Muscle of leg (tissue), 16 donors: ENCODE data around the gene SEL1L. TPM values are rescaled to one million over a fixed set of nuclear protein-coding genes. Genes with fewer than 3 reads are reported as not detected.

ENCODE experiments used
- DNase-seq: peaks from one replicate; pipeline ENCODE4 v3.0.0; 2013
- H3K27ac ChIP-seq: one replicate; pipeline ENCODE4 v1.5.1; 2013; ENCODE audit warnings: mild to moderate bottlenecking, low read length, control low read depth
- H3K27me3 ChIP-seq: one replicate; pipeline ENCODE4 v1.6.1; 2013; ENCODE audit warnings: low read length; ENCODE audit not compliant: control insufficient read depth, insufficient read depth
- H3K36me3 ChIP-seq: one replicate; pipeline ENCODE4 v1.6.1; 2013; ENCODE audit warnings: low read length; ENCODE audit not compliant: control insufficient read depth, insufficient read depth
- H3K4me1 ChIP-seq: one replicate; pipeline ENCODE4 v1.6.1; 2013; ENCODE audit warnings: low read length; ENCODE audit not compliant: control insufficient read depth, insufficient read depth
- H3K4me3 ChIP-seq: one replicate; pipeline ENCODE4 v1.5.1; 2013; ENCODE audit warnings: low read length, control low read depth
- H3K9me3 ChIP-seq: replicated peaks from 2 replicates; pipeline ENCODE4 v1.6.1; 2013; ENCODE audit warnings: low read depth, low read length; ENCODE audit not compliant: control insufficient read depth
- WGBS: methylation state at CpG from one replicate; pipeline ENCODE4 v1.1.5; 2013; ENCODE audit warnings: missing lambda C conversion rate; ENCODE audit not compliant: insufficient coverage; 5-methylcytosine and 5-hydroxymethylcytosine counted together
- long read RNA-seq, 11 donors: transcript quantifications; one replicate each; lab custom pipeline, GENCODE V29; 2026
- polyA plus RNA-seq, 8 donors: library from polyadenylated mRNA; unstranded; fragments of 120-200 nt; gene quantifications; one replicate each; pipeline versions ENCODE4 v1.2.1 to v1.2.3, GENCODE V29; 2013; ENCODE audit warnings: inconsistent platforms in 1 of 8, low replicate concordance in 1 of 8; ENCODE audit not compliant: insufficient read length in 8 of 8, insufficient read depth in 1 of 8
- total RNA-seq: library from RNA; stranded (reverse); fragments of 120-200 nt; gene quantifications from one replicate; pipeline ENCODE4 v1.2.4, GENCODE V29; 2013

Gene SEL1L
- 40.4 TPM for total RNA-seq
- 10 to 100 TPM; 22.2 to 48.1 (median 35.9) TPM for polyA plus RNA-seq
- long read RNA-seq, donor 1, full-length matches to known transcripts = 3 of 3 reads
- long read RNA-seq, donor 1, partial matches to known transcripts = 0 of 3 reads
- long read RNA-seq, donor 1, other reads (novel, unspliced or antisense) = 0 of 3 reads
- long read RNA-seq, donor 2 = 0 reads
- long read RNA-seq, donor 3, full-length matches to known transcripts = 6 of 12 reads
- long read RNA-seq, donor 3, partial matches to known transcripts = 6 of 12 reads
- long read RNA-seq, donor 3, other reads (novel, unspliced or antisense) = 0 of 12 reads
- long read RNA-seq, donor 4, full-length matches to known transcripts = 1 of 1 reads
- long read RNA-seq, donor 4, partial matches to known transcripts = 0 of 1 reads
- long read RNA-seq, donor 4, other reads (novel, unspliced or antisense) = 0 of 1 reads
- long read RNA-seq, donor 5, full-length matches to known transcripts = 10 of 15 reads
- long read RNA-seq, donor 5, partial matches to known transcripts = 5 of 15 reads
- long read RNA-seq, donor 5, other reads (novel, unspliced or antisense) = 0 of 15 reads
- long read RNA-seq, donor 6, full-length matches to known transcripts = 5 of 5 reads
- long read RNA-seq, donor 6, partial matches to known transcripts = 0 of 5 reads
- long read RNA-seq, donor 6, other reads (novel, unspliced or antisense) = 0 of 5 reads
- long read RNA-seq, donor 7, full-length matches to known transcripts = 3 of 3 reads
- long read RNA-seq, donor 7, partial matches to known transcripts = 0 of 3 reads
- long read RNA-seq, donor 7, other reads (novel, unspliced or antisense) = 0 of 3 reads
- long read RNA-seq, donor 8, full-length matches to known transcripts = 5 of 5 reads
- long read RNA-seq, donor 8, partial matches to known transcripts = 0 of 5 reads
- long read RNA-seq, donor 8, other reads (novel, unspliced or antisense) = 0 of 5 reads
- long read RNA-seq, donor 9, full-length matches to known transcripts = 1 of 1 reads
- long read RNA-seq, donor 9, partial matches to known transcripts = 0 of 1 reads
- long read RNA-seq, donor 9, other reads (novel, unspliced or antisense) = 0 of 1 reads
- long read RNA-seq, donor 10, full-length matches to known transcripts = 7 of 7 reads
- long read RNA-seq, donor 10, partial matches to known transcripts = 0 of 7 reads
- long read RNA-seq, donor 10, other reads (novel, unspliced or antisense) = 0 of 7 reads
- long read RNA-seq, donor 11, full-length matches to known transcripts = 4 of 18 reads
- long read RNA-seq, donor 11, partial matches to known transcripts = 14 of 18 reads
- long read RNA-seq, donor 11, other reads (novel, unspliced or antisense) = 0 of 18 reads

DNA sequence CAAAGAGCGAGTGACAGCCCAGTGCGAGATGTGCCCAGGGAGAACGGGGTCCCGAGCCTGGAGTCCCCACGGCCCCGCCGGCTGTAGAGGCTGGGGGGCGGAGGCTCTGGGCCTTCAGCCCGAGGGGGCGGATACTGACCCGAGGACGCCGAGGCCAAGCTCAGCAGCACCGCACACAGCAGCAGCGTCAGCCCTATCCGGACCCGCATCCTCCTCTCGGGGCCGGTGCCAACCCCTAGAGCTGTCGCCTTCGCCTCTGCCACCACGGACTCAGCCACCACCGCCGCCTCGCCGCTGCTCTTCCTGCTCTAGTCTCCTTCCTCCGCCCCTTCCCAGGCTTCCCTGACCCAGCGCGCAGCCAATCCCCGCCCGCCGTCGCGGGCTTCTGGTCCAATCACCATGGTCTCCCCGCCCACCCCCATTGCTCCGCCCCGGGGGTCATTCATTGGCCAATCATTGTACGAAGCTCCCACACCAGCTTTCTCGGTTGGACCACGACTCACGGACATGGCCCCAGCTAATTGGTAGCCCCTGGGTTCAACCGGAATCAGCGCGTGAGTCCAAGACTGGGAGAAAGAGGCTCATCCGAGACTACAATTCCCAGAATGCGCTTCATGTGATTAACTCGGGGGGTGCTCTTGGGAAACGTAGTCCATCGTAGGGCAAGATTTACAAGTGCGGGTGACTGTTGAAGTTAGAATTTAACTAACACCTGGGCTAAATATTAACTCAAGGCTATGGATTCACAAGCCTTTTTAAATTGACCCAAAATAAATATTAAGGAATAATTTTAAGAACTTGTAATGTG, at the start of gene SEL1L:
SEL1L (minus strand) TSS at position 318 of the 808 bp plus-strand sequence; CDS start at position 209, 109 bp downstream.
- DNase-seq = peak; percentile 100
- Histone ChIP-seq H3K27me3 (no peaks in the 10 kb centered on the region), H3K27ac (peak within 1 kb of the TSS; percentile 73), H3K4me3 (peak within 1 kb of the TSS; percentile 98), H3K36me3 (peaks cover 2% of the 10 kb centered on the region), H3K9me3 (no peaks in the 10 kb centered on the region), H3K4me1 (peaks cover 2% of the 10 kb centered on the region)
- 0% methylated on average over 44 of the region's 50 CpGs for WGBS

DNA sequence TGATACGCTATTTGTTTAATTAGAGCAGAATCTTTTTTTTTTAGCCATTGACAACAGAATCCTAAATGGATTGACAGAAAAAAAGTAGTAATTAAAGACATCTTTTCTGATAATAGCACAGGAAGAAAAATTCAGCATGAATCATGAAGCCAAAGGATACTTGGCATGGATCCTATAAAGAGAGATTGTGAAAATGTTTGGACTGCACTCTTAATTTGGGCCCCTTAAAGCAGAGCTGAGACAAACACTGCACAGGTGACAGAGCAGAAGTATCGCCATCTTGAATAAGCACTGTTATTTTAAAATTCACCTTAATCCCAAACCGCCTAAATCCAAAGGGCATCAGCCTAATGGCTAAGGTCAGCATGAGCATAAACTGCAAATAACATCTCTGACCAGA, 48.8 kb upstream of the SEL1L start:
- WGBS = 55% methylated on average over 1 of the region's 3 CpGs
- peak; percentile 10 for DNase-seq
- H3K27me3 ChIP-seq = no peaks in the 10 kb centered on the region
- H3K4me1 ChIP-seq = no peaks in the 10 kb centered on the region
- H3K36me3 ChIP-seq = no peaks in the 10 kb centered on the region
- H3K4me3 ChIP-seq = no peak overlapping the region
- no peak overlapping the region for H3K27ac ChIP-seq
- no peaks in the 10 kb centered on the region for H3K9me3 ChIP-seq

DNA sequence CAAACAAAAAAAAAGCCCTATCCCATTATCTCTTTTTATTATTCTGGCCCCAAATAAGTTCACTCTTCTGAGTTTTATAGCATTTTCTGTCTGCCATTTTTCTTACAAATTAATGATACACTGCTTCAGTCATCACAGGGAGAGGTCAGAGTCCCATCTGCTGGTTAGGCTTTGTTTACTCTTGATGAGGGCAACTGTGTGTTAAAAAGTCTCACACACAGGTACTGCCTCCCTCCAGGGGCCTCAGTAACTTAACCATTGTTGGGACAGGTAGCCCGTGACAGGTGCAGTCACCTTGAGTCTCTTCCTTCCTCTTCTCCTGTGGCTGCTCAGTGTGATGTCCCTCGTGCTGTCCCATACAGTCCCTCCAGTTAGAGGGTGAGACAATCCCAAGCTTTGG, 45.5 kb upstream of the SEL1L start:
- no peak for DNase-seq
- Histone ChIP-seq H3K9me3 (no peaks in the 10 kb centered on the region), H3K4me3 (no peak overlapping the region), H3K36me3 (no peaks in the 10 kb centered on the region), H3K4me1 (no peaks in the 10 kb centered on the region), H3K27ac (no peak overlapping the region), H3K27me3 (no peaks in the 10 kb centered on the region)
- WGBS = no CpG with 5 or more reads among the region's 2 CpGs

DNA sequence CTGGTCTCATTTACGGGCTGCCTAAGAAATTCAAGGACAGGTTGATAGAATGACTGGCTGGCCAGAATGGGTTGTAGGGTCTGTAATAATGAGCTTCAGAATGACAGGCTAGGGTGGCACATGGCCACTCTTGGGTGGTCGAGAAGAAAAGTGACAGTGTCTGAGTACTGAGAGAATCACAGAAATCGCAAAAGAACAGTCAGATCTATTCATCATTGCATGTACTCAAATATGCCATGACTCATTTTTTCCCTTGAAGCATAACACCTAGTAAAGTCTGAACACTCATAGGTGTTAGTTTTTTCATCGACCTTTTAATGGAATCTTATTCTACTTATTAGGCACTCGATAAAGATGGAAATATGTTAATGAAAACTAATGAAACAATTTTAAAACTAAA, 37.8 kb upstream of the SEL1L start:
- no peak for DNase-seq
- no CpG with 5 or more reads among the region's 5 CpGs for WGBS
- H3K27me3 ChIP-seq = no peaks in the 10 kb centered on the region
- no peaks in the 10 kb centered on the region for H3K9me3 ChIP-seq
- no peak overlapping the region for H3K27ac ChIP-seq
- H3K4me3 ChIP-seq = no peak overlapping the region
- H3K36me3 ChIP-seq = no peaks in the 10 kb centered on the region
- H3K4me1 ChIP-seq = no peaks in the 10 kb centered on the region

DNA sequence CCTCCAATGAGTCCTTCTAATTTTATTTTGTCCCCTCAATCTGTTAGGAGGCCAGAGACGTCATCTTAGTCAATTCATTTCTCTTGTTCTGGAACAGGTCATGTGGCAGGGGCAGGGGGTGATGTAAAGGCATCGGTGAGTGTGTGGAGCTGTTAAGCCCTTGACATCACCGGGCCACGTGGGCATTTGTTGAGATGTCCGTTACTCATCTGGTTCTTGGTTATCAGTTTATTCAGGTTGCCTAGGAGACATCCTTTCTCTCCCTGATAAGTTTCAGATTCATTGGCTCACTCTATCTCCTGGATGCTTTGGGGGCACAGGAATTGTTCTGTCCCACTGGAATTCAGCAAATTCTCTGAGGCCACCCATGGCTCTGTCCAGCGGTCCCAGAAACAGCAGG, 33.6 kb upstream of the SEL1L start:
- Histone ChIP-seq H3K9me3 (no peaks in the 10 kb centered on the region), H3K4me3 (no peak overlapping the region), H3K27ac (no peak overlapping the region), H3K36me3 (no peaks in the 10 kb centered on the region), H3K4me1 (no peaks in the 10 kb centered on the region), H3K27me3 (no peaks in the 10 kb centered on the region)
- no peak for DNase-seq
- 71% methylated on average over 2 of the region's 6 CpGs for WGBS

DNA sequence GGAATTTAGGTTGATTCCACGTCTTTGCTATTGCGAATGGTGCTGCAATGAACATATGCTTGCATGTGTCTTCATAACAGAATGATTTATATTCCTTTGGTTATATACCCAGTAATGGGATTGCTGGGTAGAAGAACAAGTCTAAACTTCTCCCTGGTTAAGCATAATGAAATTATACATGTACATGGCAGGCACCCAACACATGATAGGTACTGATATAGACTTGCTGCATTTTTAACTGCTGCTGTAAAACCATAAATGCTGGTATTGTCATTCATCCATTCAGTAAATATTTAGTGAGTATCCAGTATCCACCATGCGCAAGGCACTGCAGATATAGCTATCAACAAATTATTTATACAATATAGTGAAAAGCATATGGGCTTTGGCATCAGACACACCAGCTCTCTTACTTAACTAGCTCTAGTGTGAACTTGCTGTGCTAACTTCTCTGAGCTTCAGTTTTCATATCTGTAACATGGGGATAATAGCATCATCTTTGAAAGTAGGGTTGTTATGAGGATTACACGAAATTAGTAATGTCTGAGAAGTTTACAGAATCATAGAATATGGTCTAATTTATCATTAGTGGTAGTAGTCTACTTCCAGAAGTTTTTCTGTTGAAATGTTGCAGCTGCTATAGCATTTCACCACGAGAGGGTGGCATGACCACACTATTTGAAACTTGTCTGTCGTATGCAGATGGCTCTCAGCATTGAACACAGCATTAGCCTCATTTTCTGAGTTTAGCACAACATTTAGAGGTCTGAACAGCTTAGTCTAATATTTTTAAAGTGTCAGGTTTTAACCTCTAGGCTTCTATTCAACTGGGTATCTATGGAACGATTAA, 32.0 kb upstream of the SEL1L start:
- H3K27ac ChIP-seq = no peak overlapping the region
- no peaks in the 10 kb centered on the region for H3K4me1 ChIP-seq
- H3K4me3 ChIP-seq = no peak overlapping the region
- DNase-seq = peak; percentile 53
- no peaks in the 10 kb centered on the region for H3K36me3 ChIP-seq
- 19% methylated on average over 2 of the region's 7 CpGs for WGBS
- no peaks in the 10 kb centered on the region for H3K9me3 ChIP-seq
- H3K27me3 ChIP-seq = no peaks in the 10 kb centered on the region

DNA sequence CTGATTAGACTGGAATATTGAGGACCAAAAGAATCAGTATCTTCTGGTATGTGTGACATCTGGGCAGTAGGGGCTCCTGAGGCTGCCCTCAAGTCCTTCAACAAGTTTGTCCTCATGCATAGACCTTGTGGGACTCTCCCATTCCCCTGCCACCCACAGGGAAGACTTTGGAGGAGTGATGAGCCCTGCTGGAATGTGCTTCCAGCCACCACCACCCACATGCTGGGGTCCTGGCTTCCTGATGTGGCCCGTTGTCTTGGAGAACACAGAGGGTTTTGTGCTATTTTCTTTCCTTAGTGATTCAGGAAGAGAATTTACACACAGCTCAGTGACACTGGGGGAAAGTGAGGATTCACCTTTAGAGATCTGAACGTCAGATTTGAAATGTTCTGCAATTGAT, 29.2 kb upstream of the SEL1L start:
- DNase-seq = no peak
- WGBS = 20% methylated on average over 1 of the region's 2 CpGs
- Histone ChIP-seq H3K4me1 (no peaks in the 10 kb centered on the region), H3K9me3 (no peaks in the 10 kb centered on the region), H3K4me3 (no peak overlapping the region), H3K36me3 (no peaks in the 10 kb centered on the region), H3K27ac (no peak overlapping the region), H3K27me3 (no peaks in the 10 kb centered on the region)

DNA sequence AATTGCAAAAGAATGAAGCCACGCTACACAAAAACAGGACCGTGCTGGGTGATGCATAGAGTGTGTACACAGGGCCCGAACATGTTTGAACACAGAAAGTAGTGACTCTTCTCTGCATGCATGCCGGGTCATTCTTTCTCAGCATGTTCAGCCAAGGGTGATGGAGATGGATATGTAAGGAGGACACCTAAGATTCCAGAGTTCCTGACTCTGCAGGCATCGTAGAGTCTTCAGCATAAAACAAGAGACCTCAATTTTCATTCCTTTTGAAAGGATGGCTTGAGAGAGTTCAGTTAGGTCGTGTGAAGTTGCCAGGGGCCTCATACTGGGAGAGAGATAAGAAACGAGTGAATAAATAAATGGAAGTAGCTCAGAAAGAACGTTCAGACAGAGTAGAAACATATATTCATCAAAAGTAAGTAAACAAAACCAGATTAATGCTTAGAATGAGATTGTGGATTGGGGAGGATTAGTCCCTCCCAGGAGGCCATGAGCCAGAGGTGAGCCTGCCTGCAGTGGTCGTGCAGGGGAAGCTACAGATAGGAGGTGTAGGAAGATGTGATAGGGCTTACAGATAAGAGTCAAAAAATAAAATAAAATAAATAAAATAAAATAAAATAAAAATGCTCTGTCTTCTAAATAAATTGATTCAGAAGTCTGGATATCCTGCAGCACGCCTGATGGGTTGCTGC, 27.6 kb upstream of the SEL1L start:
- Histone ChIP-seq H3K27ac (no peak overlapping the region), H3K36me3 (no peaks in the 10 kb centered on the region), H3K27me3 (no peaks in the 10 kb centered on the region), H3K4me1 (no peaks in the 10 kb centered on the region), H3K9me3 (no peaks in the 10 kb centered on the region), H3K4me3 (no peak overlapping the region)
- WGBS = 85% methylated on average over 4 of the region's 10 CpGs
- DNase-seq = no peak
